ENCODE measurements around the gene TTLL8. TPM values are rescaled to one million over a fixed set of nuclear protein-coding genes. Genes with fewer than 3 reads are reported as not detected.

Gene TTLL8
- polyA plus RNA-seq, 2 of the 4 experiments (the other 2 are of a cell fraction): not detected

DNA sequence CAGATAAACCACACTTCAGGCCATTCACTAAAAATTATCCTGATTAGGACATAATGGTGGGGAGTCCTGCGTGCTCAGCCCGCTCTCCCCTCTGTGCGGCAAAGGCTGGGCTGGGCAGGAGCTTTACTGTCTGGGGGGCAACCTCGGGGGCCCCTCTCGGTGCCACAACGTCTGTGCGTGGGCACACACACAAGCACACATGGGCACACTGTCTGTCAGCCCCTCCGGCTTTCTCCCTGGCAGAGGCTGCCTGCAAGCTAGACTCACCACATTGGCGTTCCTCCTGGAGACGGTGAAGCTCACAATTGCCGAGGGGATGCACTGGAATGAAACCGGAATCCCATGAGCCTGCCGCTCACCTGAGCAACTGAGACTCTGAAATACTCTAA lies 22.0 kb upstream of the TTLL8 start:
- no peaks in the 10 kb centered on the region for H3K9me3 ChIP-seq
- no peak overlapping the region for H3K4me3 ChIP-seq
- no peak overlapping the region for H3K27ac ChIP-seq
- H3K4me1 ChIP-seq: no peaks in the 10 kb centered on the region
- DNase-seq (ENCODE audit: low read depth in 1 of 2, low spot score in 1 of 2) (no peak), FAIRE-seq (no peak), ATAC-seq (no peak)
- WGBS (ENCODE audit: missing lambda C conversion rate): 50% methylated on average over 12 of the region's 13 CpGs
- no peak for TF ChIP-seq EHF (CRISPR knock-in tag; IDR thresholded peaks at IDR 0.05)
- TF ChIP-seq RNF2 (IDR thresholded peaks at IDR 0.05; ENCODE audit: borderline replicate concordance, low read depth): no peak
- TF ChIP-seq ZSCAN20 (CRISPR knock-in tag; IDR thresholded peaks at IDR 0.05): no peak
- no peak for TF ChIP-seq FOSL2 (IDR thresholded peaks at IDR 0.05)
- no peak for TF ChIP-seq FOSL2 (CRISPR knock-in tag; IDR thresholded peaks at IDR 0.05)
- no peak for TF ChIP-seq HOXB5 (CRISPR knock-in tag; IDR thresholded peaks at IDR 0.05)
- TF ChIP-seq SREBF2 (IDR thresholded peaks at IDR 0.05): no peak
- no peak for TF ChIP-seq CEBPB (IDR thresholded peaks at IDR 0.05)
- ChIA-PET POLR2A (no interaction called here), CTCF (no interaction called here)
- H3K4me2 ChIP-seq: no peak overlapping the region

GRCh38 chr22:50078761-50079160 lies 20.7 kb upstream of the TTLL8 start:
- DNase-seq (ENCODE audit: low read depth in 1 of 2, low spot score in 1 of 2): no peak
- WGBS (ENCODE audit: missing lambda C conversion rate): 83% methylated on average over 9 of the region's 9 CpGs
- H3K4me2 ChIP-seq: no peak overlapping the region
- ChIA-PET POLR2A (no interaction called here), CTCF (interaction anchor here (0.7 kb wide), 2 partner anchors 48 to 81 kb away, joined by 3 read pairs; no protein-coding TSS in a partner anchor)
- no peak for TF ChIP-seq TP53 (CRISPR knock-in tag; IDR thresholded peaks at IDR 0.05)
- no peak for TF ChIP-seq TFCP2L1 (CRISPR knock-in tag; IDR thresholded peaks at IDR 0.05)
- no peaks in the 10 kb centered on the region for H3K9me3 ChIP-seq
- no peak for FAIRE-seq
- H3K4me3 ChIP-seq: no peak overlapping the region
- no peaks in the 10 kb centered on the region for H3K4me1 ChIP-seq
- no peak for ATAC-seq
- H3K27ac ChIP-seq: no peak overlapping the region

DNA sequence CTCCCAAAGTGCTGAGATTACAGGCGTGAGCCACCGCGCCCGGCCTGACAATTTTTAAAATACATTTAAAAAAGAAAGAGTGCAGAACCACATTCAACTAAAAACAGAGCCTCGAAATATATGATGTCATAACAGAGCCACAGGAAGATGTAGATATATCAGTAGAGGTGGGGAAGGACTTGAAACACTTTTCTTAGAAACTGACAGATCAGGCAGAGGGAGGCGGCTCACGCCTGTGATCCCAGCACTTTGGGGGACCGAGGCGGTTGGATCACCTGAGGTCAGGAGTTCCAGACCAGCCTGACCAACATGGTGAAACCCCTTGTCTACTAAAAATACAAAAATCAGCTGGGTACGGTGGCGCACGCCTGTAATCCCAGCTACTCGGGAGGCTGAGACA lies 20.1 kb upstream of the TTLL8 start:
- ChIA-PET POLR2A (no interaction called here), CTCF (interaction anchor here (0.7 kb wide), 1 partner anchor 48 kb away, joined by 3 read pairs; no protein-coding TSS in a partner anchor)
- no peak for FAIRE-seq

DNA sequence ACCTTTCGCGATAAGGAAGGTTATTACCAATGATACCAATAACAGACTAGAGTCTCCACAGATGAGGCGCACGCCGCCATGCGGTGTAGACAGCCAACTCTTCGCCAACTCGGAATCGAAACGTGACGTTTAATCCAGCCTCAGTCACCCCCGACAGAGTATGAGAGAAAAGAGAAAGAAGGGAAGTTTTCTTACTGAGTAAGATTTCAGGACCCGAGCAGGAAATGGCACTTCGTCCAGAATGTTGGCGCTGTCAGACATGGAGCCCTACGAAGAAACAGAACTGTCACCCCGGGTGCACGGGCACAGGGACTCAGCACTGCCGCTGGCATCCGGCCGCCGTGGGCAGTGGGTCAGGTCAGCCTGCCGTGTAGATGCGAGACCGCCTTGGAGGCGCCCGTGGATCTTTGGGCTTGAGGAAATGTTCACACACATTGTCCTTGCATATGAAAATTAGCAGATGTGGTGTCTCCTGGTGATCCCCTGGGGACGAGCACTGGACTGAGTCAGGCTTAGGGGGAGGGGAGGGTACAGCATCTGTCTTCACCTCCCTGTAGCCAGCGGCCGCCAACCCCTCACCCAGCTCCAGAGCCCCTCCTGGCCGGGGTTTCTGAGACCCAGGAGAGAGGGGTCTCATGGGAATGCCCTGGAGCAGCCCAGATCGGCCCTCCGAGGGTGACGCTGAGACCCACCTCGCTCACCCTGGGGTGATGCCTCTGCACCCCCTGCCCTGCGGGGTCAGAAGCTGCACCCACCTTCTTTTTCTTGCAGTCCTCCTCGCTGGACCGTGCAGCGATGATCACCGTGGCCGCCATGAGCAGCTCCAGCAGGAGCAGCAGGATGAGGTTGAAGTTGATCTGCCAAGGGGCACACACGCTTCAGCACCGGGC lies 18.8 kb upstream of the TTLL8 start:
- ATAC-seq (no peak), DNase-seq (ENCODE audit: low read depth in 1 of 2, low spot score in 1 of 2) (no peak), FAIRE-seq (no peak)
- POLR2A ChIA-PET: no interaction called here
- 74% methylated on average over 40 of the region's 43 CpGs for WGBS (ENCODE audit: missing lambda C conversion rate)
- Histone ChIP-seq H3K4me2 (no peak overlapping the region), H3K27ac (no peak overlapping the region), H3K4me1 (no peaks in the 10 kb centered on the region), H3K4me3 (no peak overlapping the region), H3K9me3 (no peaks in the 10 kb centered on the region)
- CTCF ChIA-PET: no interaction called here
- TF ChIP-seq CHD4 (IDR thresholded peaks at IDR 0.05; ENCODE audit: borderline replicate concordance) (no peak), ESRRA (IDR thresholded peaks at IDR 0.05; ENCODE audit: borderline replicate concordance, low read length) (no peak), PHF8 (IDR thresholded peaks at IDR 0.05; ENCODE audit: borderline replicate concordance, low read depth) (no peak), ELK1 (IDR thresholded peaks at IDR 0.05; ENCODE audit: low read depth, low read length) (no peak), FOSL2 (IDR thresholded peaks at IDR 0.05) (no peak), FOSL2 (CRISPR knock-in tag; IDR thresholded peaks at IDR 0.05) (no peak), POLR2AphosphoS2 (conservative IDR thresholded peaks at IDR 0.05; ENCODE audit: low read length) (no peak), CBX8 (IDR thresholded peaks at IDR 0.05) (no peak), NFE2L2 (conservative IDR thresholded peaks at IDR 0.05; ENCODE audit: low read length) (no peak), NPAS2 (CRISPR knock-in tag; IDR thresholded peaks at IDR 0.05; ENCODE audit: borderline replicate concordance) (no peak), SREBF2 (IDR thresholded peaks at IDR 0.05) (no peak), HMGXB4 (CRISPR knock-in tag; IDR thresholded peaks at IDR 0.05; ENCODE audit: borderline replicate concordance) (no peak), RNF2 (IDR thresholded peaks at IDR 0.05; ENCODE audit: borderline replicate concordance, low read depth) (no peak), PBX3 (IDR thresholded peaks at IDR 0.05) (no peak)

More for the DNA sequence above, 20.1 kb upstream of the TTLL8 start:
- Histone ChIP-seq H3K4me3 (no peak overlapping the region), H3K4me2 (no peak overlapping the region), H3K4me1 (no peaks in the 10 kb centered on the region), H3K9me3 (no peaks in the 10 kb centered on the region), H3K27ac (no peak overlapping the region)
- DNase-seq (ENCODE audit: low read depth in 1 of 2, low spot score in 1 of 2) (no peak), ATAC-seq (no peak)
- 89% methylated on average over 13 of the region's 13 CpGs for WGBS (ENCODE audit: missing lambda C conversion rate)
- no peak for TF ChIP-seq ZFP36 (IDR thresholded peaks at IDR 0.05; ENCODE audit: borderline replicate concordance, partially characterized antibody)
- TF ChIP-seq CHD4 (IDR thresholded peaks at IDR 0.05; ENCODE audit: borderline replicate concordance): no peak
- TF ChIP-seq HMGXB4 (CRISPR knock-in tag; IDR thresholded peaks at IDR 0.05; ENCODE audit: borderline replicate concordance): no peak

All from A549 (cell line).